HG02943 (cell line): ENCODE data around the gene ADPRH.
"Not testable (repeated sequence)": the region's sequence is repeated elsewhere in the genome, so short reads cannot be mapped to it uniquely, and the experiment has no call there.

Experiments
- ATAC-seq: cut with Tn5 transposase; IDR thresholded peaks from one replicate; pipeline ENCODE4 v1.9.1; 2021; ENCODE audit warnings: mild to moderate bottlenecking, low read depth, moderate library complexity; ENCODE audit not compliant: unreplicated experiment

The ADPRH gene

GRCh38 chr3:119579366-119580066 is at the start of gene ADPRH:
Gene ADPRH (plus strand): TSS chr3:119579492. CDS start chr3:119582170, 2,678 bp downstream.
- peak; percentile 52 for ATAC-seq

DNA sequence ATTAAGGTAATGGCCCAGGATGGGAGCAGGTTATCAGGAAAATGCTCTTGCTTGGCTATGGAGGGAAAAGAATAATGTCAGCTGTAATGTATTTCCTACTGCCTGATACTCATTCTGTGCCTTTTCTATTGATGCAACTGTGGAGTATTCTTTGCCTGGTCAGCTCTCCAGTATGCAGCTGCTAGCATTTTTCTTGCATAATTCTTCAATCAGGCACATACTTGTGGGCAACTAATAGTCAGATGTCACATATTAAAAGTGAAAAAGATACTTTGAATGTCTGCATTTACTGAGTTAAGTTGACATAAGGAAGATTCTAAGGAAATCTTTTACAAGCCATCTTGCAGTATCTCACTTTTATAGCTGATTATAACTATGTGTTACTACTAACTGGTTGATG is 49.4 kb upstream of the ADPRH start:
- no peak for ATAC-seq

- no peak for ATAC-seq
Measured at GRCh38 chr3:119530456-119530855, 48.8 kb upstream of the ADPRH start.

- no peak for ATAC-seq
Measured at GRCh38 chr3:119531151-119531550, 48.1 kb upstream of the ADPRH start.

DNA sequence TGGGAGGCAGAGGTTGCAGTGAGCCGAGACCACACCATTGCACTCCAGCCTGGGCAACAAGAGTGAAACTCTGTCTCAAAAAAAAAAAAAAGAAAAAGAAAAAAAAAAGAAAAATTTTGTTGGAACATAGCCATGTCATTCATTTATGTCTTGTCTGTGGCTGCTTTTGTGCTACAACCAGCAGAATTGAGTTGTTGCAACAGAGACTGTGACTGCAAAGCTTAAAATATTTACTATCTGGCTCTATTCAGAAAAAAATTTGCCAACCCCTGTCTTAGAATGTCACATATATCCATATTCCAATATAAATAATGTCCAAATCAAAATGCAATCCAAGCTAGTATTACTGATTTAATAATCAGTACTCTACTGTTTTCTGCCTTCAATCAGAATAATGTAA is 45.0 kb upstream of the ADPRH start:
- no peak for ATAC-seq

- no peak for ATAC-seq
Measured at GRCh38 chr3:119536757-119537156, 42.5 kb upstream of the ADPRH start.

DNA sequence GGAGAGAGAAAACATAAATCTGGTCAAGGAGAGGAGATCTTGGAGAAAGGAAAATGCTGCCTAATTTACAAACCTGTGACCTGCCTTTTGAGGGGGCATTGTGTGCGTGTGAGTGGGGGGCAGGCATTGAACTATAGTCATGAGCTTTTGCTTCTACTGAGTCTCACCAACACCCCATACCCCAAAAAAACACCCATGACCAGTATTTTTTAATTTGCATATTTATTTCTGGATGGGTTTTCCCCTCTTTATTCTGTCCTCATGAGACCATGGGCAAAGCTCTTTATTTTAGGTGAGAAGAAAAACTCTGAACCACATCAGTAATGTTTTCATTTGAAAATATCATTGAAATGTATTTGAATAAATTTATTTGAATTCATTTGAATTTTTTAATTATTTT is 40.5 kb upstream of the ADPRH start:
- ATAC-seq, result no peak

DNA sequence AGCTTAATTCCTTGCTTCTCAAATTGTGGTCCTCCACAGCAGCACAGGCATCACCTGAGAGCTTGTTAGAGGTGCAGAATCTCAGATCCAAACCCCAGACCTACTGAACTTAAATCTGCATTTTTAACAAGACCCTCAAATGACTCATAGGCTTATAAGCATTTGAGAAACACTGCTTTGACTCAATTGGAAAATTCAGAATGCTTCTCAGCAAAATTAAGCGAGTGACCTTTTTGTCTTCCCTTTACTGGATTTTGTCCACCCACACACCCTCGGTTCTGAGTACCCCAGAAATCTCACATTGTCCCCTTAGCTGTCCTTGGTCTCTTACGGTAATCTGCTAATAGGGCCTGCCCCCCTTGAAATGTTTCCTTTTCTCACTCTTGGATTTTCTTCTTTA is 37.7 kb upstream of the ADPRH start:
- no peak for ATAC-seq

- ATAC-seq, result no peak
Measured at GRCh38 chr3:119542168-119542767, 37.0 kb upstream of the ADPRH start.

- no peak for ATAC-seq
Measured at GRCh38 chr3:119543147-119543546, 36.1 kb upstream of the ADPRH start.

GRCh38 chr3:119547227-119547626 is 32.1 kb upstream of the ADPRH start:
- ATAC-seq, result no peak

- no peak for ATAC-seq
Measured at GRCh38 chr3:119548341-119548740, 31.0 kb upstream of the ADPRH start.

- no peak for ATAC-seq
Measured at GRCh38 chr3:119550192-119550910, 28.9 kb upstream of the ADPRH start.

GRCh38 chr3:119551598-119551997 is 27.7 kb upstream of the ADPRH start:
- no peak for ATAC-seq

DNA sequence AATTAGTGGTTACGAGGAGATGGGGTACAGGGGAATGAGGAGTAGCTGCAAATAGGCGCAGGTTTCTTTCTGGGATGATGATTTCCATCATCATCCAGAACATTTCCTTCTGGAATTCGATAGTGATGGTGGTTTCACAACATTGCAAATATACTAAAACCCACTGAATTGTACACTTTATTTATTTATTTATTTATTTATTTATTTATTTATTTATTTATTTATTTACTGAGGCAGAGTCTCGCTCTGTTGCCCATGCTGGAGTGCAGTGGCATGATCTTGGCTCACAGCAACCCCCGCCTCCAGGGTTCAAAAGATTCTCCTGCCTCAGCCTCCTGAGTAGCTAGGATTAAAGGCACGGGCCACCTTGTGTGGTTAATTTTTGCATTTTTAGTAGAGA is 26.4 kb upstream of the ADPRH start:
- not testable (repeated sequence) for ATAC-seq

DNA sequence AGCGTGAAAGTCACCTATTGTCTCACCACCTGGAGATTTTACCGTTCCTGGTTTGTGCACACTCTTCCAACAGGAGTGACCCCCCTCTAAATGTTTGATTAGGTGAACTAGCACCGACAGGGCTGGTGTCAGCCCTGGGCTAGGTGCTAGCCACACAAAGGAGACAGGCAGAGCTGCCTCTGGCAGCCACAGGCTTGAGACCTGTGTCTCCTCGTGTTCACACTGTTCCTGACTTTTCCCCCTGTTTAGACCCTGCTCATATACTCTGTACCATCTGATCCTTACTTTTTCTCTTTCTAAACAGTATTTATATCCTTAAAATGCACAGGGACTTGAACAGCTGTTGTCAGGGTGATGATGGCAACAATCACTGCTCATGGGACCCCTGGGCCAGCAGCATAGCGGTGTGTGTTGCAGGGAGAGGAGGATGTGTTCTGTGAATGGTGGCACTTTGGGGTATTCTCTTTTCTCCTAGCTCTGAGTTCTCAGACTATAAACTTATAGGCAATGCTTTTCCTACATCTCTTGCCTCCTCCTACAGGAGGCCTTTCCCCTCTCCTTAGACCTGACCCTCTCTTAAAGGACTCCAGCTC is 25.4 kb upstream of the ADPRH start:
- ATAC-seq, result no peak

GRCh38 chr3:119555309-119555735 is 24.0 kb upstream of the ADPRH start:
- no peak for ATAC-seq

DNA sequence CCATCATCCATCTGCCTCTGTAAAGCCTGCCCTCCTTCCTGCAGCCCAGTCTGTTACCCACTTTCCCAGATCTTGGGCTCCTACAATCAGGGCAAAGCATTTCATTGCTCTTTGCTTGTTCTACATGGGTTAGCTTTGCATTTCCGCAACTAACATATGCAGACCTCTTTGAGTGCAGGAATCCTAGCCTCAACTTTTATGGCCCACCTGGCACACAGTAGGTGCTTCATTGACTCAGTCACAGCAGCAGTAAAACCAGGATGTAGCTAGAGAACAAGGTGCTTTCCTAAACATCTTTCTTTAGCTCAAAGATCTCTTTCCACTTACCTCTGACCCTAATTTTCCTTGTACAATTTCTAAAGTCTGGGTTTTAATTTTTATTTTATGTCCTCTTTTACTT is 23.4 kb upstream of the ADPRH start:
- ATAC-seq, result no peak

DNA sequence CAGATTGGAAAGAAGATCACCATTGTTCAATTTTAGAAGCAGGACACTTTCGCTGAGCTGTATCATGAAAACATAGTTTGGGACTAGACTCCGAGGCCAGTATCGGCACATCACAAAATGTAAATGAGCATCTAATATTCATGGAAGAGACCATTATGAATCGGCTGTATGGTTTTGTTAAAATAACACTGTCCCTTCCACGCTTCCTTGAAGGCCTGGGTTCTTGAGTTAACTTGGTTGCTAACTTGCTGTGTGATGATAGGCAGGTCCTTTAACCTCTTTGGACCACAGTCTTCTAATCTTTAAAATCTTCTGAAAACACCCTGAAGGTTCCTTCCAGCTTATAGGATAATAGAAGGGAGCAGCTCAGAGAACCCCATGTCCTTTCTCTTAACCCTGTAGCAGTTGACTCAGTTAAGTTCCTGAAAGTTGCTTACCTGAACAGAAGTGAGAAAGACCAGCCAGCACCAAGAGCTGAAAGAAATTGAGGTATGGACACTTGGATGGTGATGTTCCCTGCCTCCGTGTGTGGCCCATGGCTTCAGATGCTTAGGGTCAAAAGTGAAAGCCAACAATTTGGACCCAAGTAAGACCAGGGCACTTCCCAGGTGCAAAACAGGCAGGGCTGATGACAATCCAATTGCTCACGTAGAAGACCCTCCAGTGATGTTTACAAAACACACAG is 22.0 kb upstream of the ADPRH start:
- ATAC-seq, result no peak

- ATAC-seq, result no peak
Measured at GRCh38 chr3:119557877-119558269, 21.4 kb upstream of the ADPRH start.
